HG03342 (cell line): ENCODE data around the gene NPIPB12.
A peak's percentile ranks its signal among the peaks of the same experiment; 100 is the strongest.
"Not testable (repeated sequence)": the region's sequence is repeated elsewhere in the genome, so short reads cannot be mapped to it uniquely, and the experiment has no call there.

Experiments
- ATAC-seq: cut with Tn5 transposase; IDR thresholded peaks from one replicate; pipeline ENCODE4 v1.9.1; 2021; ENCODE audit warnings: mild to moderate bottlenecking, moderate library complexity; ENCODE audit not compliant: unreplicated experiment

Gene NPIPB12

GRCh38 chr16:29506308-29506707 lies at the start of gene NPIPB12:
TSS of gene NPIPB12 (minus strand) at chr16:29506408.
- ATAC-seq, result not testable (repeated sequence)

- not testable (repeated sequence) for ATAC-seq
Observed at GRCh38 chr16:29521520-29521919, 15.3 kb upstream of the NPIPB12 start.

GRCh38 chr16:29482276-29482675 lies 23.9 kb downstream of the NPIPB12 start:
- not testable (repeated sequence) for ATAC-seq

GRCh38 chr16:29472065-29472464 lies 34.1 kb downstream of the NPIPB12 start:
- not testable (repeated sequence) for ATAC-seq

GRCh38 chr16:29469660-29470059 lies 36.5 kb downstream of the NPIPB12 start:
- not testable (repeated sequence) for ATAC-seq

GRCh38 chr16:29467654-29468366 lies 38.4 kb downstream of the NPIPB12 start:
- not testable (repeated sequence) for ATAC-seq

GRCh38 chr16:29466904-29467303 lies 39.3 kb downstream of the NPIPB12 start:
- not testable (repeated sequence) for ATAC-seq

GRCh38 chr16:29465985-29466824 lies 40.0 kb downstream of the NPIPB12 start:
- ATAC-seq, result not testable (repeated sequence)

GRCh38 chr16:29460647-29461030 lies 45.6 kb downstream of the NPIPB12 start:
- not testable (repeated sequence) for ATAC-seq

GRCh38 chr16:29459706-29460646 lies 46.2 kb downstream of the NPIPB12 start, which contains the start of gene SULT1A4:
TSS of gene SULT1A4 (plus strand) at chr16:29459913. CDS start at chr16:29461386, 1,473 bp downstream.
- ATAC-seq, result not testable (repeated sequence)

GRCh38 chr16:29457660-29458059 lies 48.5 kb downstream of the NPIPB12 start:
- not testable (repeated sequence) for ATAC-seq

GRCh38 chr16:29454828-29455227 lies 51.4 kb downstream of the NPIPB12 start:
- ATAC-seq, result peak; percentile 48

GRCh38 chr16:29454269-29454668 lies 51.9 kb downstream of the NPIPB12 start, which contains the start of the genes BOLA2 and SLX1B:
TSS of gene BOLA2 (minus strand) at chr16:29454351. CDS start at chr16:29454253, 98 bp downstream.
TSS of gene SLX1B (plus strand) at chr16:29454533.
- ATAC-seq, result peak; percentile 82

- ATAC-seq, result not testable (repeated sequence)
Observed at GRCh38 chr16:29453754-29454153, 52.5 kb downstream of the NPIPB12 start.
